NCI-H524 (cell line): ENCODE measurements around the gene ABCB6.
"Not testable (repeated sequence)": the region's sequence is repeated elsewhere in the genome, so short reads cannot be mapped to it uniquely, and the experiment has no call there.

ENCODE experiments used
- DNase-seq, 2 experiments: peaks; one replicate each; lab custom pipeline; 2025; lab: John Stamatoyannopoulos, UW

ABCB6 gene

GRCh38 chr2:219213486-219214071 lies 5.2 kb downstream of the ABCB6 start:
- DNase-seq, result no peak

- DNase-seq, result no peak
These were observed 5.7 kb downstream of the ABCB6 start for GRCh38 chr2:219213026-219213415.

- DNase-seq, result no peak
These were observed 7.8 kb downstream of the ABCB6 start for GRCh38 chr2:219210886-219211362.

GRCh38 chr2:219210196-219210885 lies 8.4 kb downstream of the ABCB6 start:
- DNase-seq, result no peak

- no peak for DNase-seq
These were observed 9.2 kb downstream of the ABCB6 start for GRCh38 chr2:219209236-219210195.

- no peak for DNase-seq
These were observed 10.6 kb downstream of the ABCB6 start for GRCh38 chr2:219207884-219208740.

GRCh38 chr2:219207134-219207883 lies 11.4 kb downstream of the ABCB6 start:
- DNase-seq, result no peak

GRCh38 chr2:219206328-219207133 lies 12.2 kb downstream of the ABCB6 start, which contains the start of gene ZFAND2B:
Gene ZFAND2B, plus strand, starts transcription at chr2:219206782. Its CDS starts 206 bp downstream, at chr2:219206988.
- DNase-seq, result peak; percentile 85 to 89

- no peak for DNase-seq
These were observed 12.8 kb downstream of the ABCB6 start for GRCh38 chr2:219205981-219206327.

- no peak for DNase-seq
These were observed 13.6 kb downstream of the ABCB6 start for GRCh38 chr2:219205165-219205538.

- no peak for DNase-seq
These were observed 14.2 kb downstream of the ABCB6 start for GRCh38 chr2:219204425-219205164.

- not testable (repeated sequence) for DNase-seq
These were observed 17.4 kb downstream of the ABCB6 start for GRCh38 chr2:219201331-219201730.

GRCh38 chr2:219200502-219201326 lies 18.0 kb downstream of the ABCB6 start:
- DNase-seq, result not testable (repeated sequence)

- no peak for DNase-seq
These were observed 19.1 kb downstream of the ABCB6 start for GRCh38 chr2:219199470-219200211.

- DNase-seq, result no peak
These were observed 19.8 kb downstream of the ABCB6 start for GRCh38 chr2:219198974-219199373.

- DNase-seq, result no peak
These were observed 21.4 kb downstream of the ABCB6 start for GRCh38 chr2:219197388-219197787.

- no peak for DNase-seq
These were observed 31.9 kb downstream of the ABCB6 start for GRCh38 chr2:219186754-219187456.
